ENCODE measurements around the gene KCTD15. TPM values are rescaled to one million over a fixed set of nuclear protein-coding genes. Genes with fewer than 3 reads are reported as not detected.

KCTD15 gene
- total RNA-seq, 4 donors from 2014 or later: 53.6 to 89.1 (median 72.5) TPM

DNA sequence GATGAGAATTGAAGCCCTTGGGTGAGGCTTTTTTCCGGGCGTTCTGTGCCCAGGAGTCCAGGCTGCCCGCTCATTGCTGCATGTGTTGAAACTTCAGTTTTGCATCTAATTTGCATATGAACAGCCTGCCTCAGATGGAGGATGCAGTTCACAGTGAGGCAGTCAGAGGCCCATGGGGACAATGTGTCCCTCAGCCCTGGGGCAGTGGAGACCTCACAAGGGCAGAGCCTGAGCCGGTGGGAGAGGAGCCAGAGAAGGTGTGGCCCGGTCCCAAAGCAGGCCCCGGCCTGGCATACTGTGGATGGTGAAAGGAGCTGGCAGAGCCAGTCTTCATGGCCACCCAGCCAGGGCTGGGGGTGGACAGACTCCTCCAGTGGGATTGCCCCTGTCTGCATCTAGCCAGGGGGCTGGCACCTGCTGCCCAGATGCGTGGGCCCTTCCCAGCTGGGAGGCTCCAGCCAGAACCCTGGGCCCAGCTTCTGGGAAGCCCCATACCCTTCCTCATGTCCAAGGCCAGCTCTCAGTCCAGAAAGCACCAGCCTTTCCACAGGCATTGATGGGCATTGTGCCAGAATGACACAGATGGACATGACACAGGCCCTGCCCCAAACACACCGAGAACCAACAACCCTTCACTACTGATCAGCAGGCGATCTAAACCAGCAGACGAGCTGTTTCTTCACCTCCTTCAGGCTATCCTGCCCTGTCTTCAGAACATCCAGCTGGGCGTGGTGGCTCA, 32.9 kb upstream of the KCTD15 start:
- H3K4me3 ChIP-seq: no peak overlapping the region
- DNase-seq: no peak
- intact Hi-C loops (cut with DNase I): no loop called here
- H3K9me3 ChIP-seq: no peaks in the 10 kb centered on the region
- H3K27ac ChIP-seq: no peak overlapping the region
- no peaks in the 10 kb centered on the region for H3K36me3 ChIP-seq
- 35% methylated on average over 4 of the region's 11 CpGs; no CpG with 5 or more reads in 1 of the 2 donors for WGBS, 2 donors
- no peak for TF ChIP-seq POLR2A (IDR thresholded peaks at IDR 0.05)
- TF ChIP-seq, protein P1, sequence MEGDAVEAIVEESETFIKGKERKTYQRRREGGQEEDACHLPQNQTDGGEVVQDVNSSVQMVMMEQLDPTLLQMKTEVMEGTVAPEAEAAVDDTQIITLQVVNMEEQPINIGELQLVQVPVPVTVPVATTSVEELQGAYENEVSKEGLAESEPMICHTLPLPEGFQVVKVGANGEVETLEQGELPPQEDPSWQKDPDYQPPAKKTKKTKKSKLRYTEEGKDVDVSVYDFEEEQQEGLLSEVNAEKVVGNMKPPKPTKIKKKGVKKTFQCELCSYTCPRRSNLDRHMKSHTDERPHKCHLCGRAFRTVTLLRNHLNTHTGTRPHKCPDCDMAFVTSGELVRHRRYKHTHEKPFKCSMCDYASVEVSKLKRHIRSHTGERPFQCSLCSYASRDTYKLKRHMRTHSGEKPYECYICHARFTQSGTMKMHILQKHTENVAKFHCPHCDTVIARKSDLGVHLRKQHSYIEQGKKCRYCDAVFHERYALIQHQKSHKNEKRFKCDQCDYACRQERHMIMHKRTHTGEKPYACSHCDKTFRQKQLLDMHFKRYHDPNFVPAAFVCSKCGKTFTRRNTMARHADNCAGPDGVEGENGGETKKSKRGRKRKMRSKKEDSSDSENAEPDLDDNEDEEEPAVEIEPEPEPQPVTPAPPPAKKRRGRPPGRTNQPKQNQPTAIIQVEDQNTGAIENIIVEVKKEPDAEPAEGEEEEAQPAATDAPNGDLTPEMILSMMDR (IDR thresholded peaks at IDR 0.05): no peak
- H3K27me3 ChIP-seq: peaks cover 0 to 31% (median 0%) of the 10 kb centered on the region in 4 donors
- H3K4me1 ChIP-seq: no peaks in the 10 kb centered on the region

DNA sequence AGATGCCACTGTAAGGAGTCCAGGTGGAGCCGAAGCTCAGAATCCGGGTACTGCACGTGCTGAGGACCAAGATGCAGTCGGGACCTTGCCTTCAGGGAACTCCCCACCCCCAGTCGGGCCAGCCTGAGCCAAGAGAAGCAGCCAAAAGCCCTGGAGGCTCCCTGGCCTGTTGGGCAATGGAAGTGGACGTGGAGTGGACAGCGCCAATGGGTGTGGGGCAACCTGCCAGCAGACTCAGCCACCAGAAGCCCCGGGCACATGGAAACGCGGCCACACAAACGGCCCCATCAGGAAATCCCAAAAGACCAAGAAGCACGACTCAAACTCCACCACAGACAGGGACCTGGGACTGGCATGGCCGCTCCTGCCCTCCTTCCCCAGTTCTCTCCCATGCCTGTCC, 30.0 kb upstream of the KCTD15 start:
- H3K27ac ChIP-seq: no peak overlapping the region
- peaks cover 0 to 57% (median 0%) of the 10 kb centered on the region in 4 donors for H3K27me3 ChIP-seq
- TF ChIP-seq, protein P1 (IDR thresholded peaks at IDR 0.05): no peak
- TF ChIP-seq POLR2A (IDR thresholded peaks at IDR 0.05): no peak
- no peaks in the 10 kb centered on the region for H3K36me3 ChIP-seq
- WGBS, 2 donors: 58 to 80% methylated on average over 1 to 3 of the region's 13 CpGs
- DNase-seq: no peak
- intact Hi-C loops (cut with DNase I): no loop called here
- no peaks in the 10 kb centered on the region for H3K9me3 ChIP-seq
- H3K4me3 ChIP-seq: no peak overlapping the region
- H3K4me1 ChIP-seq: no peaks in the 10 kb centered on the region

DNA sequence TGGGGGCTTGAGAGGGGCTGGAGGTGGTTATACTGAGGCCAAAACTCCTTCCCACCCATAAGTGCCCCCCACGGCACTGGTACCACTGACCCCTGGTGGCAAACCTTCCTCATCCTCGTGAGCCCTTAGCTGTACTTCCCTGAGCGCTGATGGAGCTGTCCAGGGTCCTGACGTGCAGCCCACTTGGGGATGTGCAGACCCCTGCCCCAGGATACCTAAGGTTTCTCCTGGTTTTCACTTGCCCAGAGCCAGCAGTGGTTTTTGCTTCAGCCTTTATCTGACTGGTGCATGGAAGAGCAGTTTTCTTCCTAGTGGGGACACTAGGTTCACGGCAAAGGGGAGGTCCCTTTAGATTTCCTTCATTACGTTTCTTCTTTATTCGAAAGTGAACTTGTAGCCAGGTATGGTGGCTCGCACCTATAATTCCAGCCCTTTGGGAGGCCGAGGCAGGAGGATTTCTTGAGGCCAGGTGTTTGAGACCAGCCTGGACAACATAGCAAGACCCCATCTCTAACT, 28.7 kb upstream of the KCTD15 start:
- Histone ChIP-seq H3K27me3 (peaks cover 0 to 54% (median 0%) of the 10 kb centered on the region in 4 donors), H3K27ac (no peak overlapping the region), H3K4me3 (no peak overlapping the region), H3K36me3 (no peaks in the 10 kb centered on the region), H3K9me3 (no peaks in the 10 kb centered on the region), H3K4me1 (no peaks in the 10 kb centered on the region)
- WGBS, 2 donors: 36 to 38% methylated on average over 9 of the region's 9 CpGs
- TF ChIP-seq POLR2A (IDR thresholded peaks at IDR 0.05): no peak
- TF ChIP-seq, protein P1 (IDR thresholded peaks at IDR 0.05): no peak
- no peak for DNase-seq
- intact Hi-C loops (cut with DNase I): no loop called here

DNA sequence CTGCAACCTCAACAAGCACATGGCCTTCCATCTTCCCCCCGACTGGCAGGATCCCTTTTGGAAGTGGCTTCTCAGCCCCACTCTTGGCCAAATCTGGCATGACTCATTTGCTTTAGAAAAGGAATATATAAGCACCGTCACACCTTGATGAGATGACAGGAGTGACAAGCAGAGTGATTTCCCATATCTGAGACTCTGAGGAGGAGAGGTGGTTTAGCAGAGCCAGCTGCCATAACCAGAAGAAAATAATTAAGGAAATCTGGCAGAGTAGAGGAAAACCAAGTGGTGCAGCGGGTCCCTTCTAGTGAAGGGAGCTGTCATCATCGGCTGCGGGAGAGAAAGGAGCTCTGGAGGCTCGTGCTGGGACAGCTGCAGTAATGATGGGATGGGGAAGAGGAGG, 27.5 kb upstream of the KCTD15 start:
- intact Hi-C loops (cut with DNase I): no loop called here
- WGBS, 2 donors: 50 to 56% methylated on average over 5 of the region's 6 CpGs
- Histone ChIP-seq H3K4me1 (no peaks in the 10 kb centered on the region), H3K27ac (no peak overlapping the region), H3K4me3 (no peak overlapping the region), H3K27me3 (peaks cover 0 to 54% (median 0%) of the 10 kb centered on the region in 4 donors), H3K36me3 (no peaks in the 10 kb centered on the region), H3K9me3 (no peaks in the 10 kb centered on the region)
- no peak for DNase-seq
- TF ChIP-seq POLR2A (IDR thresholded peaks at IDR 0.05): no peak
- TF ChIP-seq, protein P1 (IDR thresholded peaks at IDR 0.05): no peak

DNA sequence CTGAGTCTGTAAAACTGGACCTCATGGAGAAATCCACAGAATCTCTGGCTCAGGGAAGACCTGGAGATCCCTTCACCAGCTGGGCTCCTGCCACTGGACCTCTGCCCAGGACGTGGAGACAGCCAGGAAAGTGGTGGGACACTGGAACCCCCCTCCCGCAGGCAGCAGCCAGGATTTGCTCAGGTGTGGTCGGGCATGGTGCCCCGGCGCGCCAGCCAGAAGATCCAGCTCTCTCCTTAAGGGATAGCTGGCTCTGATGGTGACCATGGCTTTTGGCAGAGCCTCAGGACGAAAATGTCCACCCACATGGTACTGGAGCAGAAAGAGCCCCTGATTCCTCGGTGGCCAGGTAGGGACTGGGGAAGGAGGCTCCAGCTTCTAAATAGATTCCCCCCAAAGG, 26.6 kb upstream of the KCTD15 start:
- no peak for DNase-seq
- Histone ChIP-seq H3K9me3 (no peaks in the 10 kb centered on the region), H3K4me3 (no peak overlapping the region), H3K4me1 (no peaks in the 10 kb centered on the region), H3K27ac (no peak overlapping the region), H3K36me3 (no peaks in the 10 kb centered on the region), H3K27me3 (peaks cover 0 to 61% (median 0%) of the 10 kb centered on the region in 4 donors)
- WGBS, 2 donors: 38% methylated on average over 3 of the region's 8 CpGs; no CpG with 5 or more reads in 1 of the 2 donors
- intact Hi-C loops (cut with DNase I): loop anchor here (5.0 kb wide), 1 partner anchor 338 kb away; no protein-coding TSS in a partner anchor
- no peak for TF ChIP-seq POLR2A (IDR thresholded peaks at IDR 0.05)
